Stimulated activated CD8-positive, alpha-beta memory T cell treated with anti-CD3 and anti-CD28 coated beads, Interleukin-4, amount 100 ng/mL, for 48 hours (primary cell): ENCODE results near the gene DNAH2.

Source experiments
- DNase-seq: peaks from one replicate; pipeline ENCODE4 v3.0.0-alpha.2; 2020

The DNAH2 gene

DNA sequence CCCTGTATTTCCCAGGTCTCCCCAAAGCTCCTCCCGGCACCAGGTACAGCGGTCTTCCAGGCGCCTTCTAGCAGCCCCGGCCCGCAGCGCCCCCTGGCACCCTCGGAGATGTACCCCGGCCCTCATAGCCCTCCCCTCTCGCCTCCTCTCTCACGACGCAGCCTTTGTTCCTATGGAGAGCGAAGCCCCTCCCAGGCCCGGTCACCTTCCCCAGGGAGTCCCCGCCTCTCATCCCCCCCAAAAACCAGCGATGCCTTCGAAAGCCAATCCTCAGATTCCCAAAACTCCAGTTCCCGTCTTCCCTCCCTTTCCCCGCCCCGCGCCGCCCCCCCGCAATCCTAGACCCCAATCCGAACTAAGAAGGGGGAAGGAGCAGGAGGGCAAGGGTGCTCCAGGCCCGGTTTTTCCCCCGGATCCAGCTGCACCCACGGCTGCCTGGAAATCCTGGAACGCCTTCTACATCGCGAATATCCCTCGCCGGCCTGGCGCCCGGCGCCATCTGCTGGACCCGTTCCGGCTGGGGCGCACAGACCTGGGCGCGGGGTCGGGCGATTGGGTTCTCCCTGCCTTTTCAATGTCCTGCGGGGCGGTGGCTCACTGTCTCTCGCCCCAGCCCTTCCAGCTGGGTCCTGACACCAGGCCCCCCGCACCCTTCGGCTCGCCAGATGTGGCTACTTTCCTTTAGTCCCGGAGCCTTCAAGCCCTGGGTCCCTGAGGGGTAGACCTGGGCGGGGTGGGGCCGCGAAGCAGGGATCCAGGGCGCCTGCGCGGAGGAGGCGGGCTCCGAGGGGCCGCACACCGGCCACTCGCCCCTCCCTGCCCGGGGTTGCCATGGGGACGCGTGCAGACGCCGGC lies at the start of gene DNAH2:
TSS of gene DNAH2 (plus strand) at position 844 of the 855 bp plus-strand sequence. CDS start 1,991 bp downstream, outside the sequence.
- DNase-seq, result peak; percentile 80

GRCh38 chr17:7668482-7668881 lies 49.1 kb upstream of the DNAH2 start:
- no peak for DNase-seq

- peak; percentile 78 for DNase-seq
Observed at GRCh38 chr17:7673239-7673638, 44.3 kb upstream of the DNAH2 start.

DNA sequence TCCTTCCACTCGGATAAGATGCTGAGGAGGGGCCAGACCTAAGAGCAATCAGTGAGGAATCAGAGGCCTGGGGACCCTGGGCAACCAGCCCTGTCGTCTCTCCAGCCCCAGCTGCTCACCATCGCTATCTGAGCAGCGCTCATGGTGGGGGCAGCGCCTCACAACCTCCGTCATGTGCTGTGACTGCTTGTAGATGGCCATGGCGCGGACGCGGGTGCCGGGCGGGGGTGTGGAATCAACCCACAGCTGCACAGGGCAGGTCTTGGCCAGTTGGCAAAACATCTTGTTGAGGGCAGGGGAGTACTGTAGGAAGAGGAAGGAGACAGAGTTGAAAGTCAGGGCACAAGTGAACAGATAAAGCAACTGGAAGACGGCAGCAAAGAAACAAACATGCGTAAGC lies 42.6 kb upstream of the DNAH2 start:
- DNase-seq, result no peak

- DNase-seq, result no peak
Observed at GRCh38 chr17:7676533-7676932, 41.0 kb upstream of the DNAH2 start.

DNA sequence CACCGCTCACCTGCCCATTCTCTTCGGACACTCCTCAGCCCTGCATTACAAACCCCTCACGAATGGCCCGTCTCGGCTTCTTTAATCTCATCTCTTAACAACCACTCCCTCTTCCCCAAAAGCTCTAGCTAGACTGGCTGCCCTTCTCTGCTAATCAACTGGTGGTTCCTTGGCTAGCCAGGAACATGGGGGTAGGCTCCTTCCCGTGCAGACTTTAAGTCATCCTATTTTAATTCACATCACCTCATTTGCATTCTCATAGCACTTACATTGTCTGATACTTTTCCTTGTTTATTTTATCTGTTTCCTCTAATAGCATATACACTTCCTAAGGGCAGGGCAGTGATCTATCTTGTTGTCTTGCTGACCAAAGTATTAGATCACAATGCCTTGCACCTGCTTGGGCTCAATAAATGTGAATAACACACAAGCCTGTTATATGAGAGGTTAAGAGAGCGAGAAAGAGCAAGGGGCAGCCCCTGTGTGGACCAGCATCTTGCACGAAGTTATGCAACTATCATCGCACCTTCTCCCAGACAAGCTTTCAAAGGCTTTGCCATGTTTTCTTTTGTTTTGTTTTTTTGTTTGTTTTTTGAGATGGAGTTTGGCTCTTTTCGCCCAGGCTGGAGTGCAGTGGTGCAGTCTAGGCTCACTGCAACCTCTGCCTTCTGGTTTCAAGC lies 40.0 kb upstream of the DNAH2 start:
- no peak for DNase-seq

GRCh38 chr17:7684851-7685532 lies 32.6 kb upstream of the DNAH2 start:
- DNase-seq, result no peak

- peak; percentile 93 for DNase-seq
Observed at GRCh38 chr17:7685533-7686221, 31.9 kb upstream of the DNAH2 start.

GRCh38 chr17:7686222-7687071 lies 31.1 kb upstream of the DNAH2 start:
- peak; percentile 84 for DNase-seq

- DNase-seq, result peak; percentile 89
Observed at GRCh38 chr17:7687072-7687907, 30.3 kb upstream of the DNAH2 start, which contains the start of gene TP53. Gene TP53, minus strand, starts transcription at chr17:7687490. Its CDS starts 10,896 bp downstream, at chr17:7676594.

DNA sequence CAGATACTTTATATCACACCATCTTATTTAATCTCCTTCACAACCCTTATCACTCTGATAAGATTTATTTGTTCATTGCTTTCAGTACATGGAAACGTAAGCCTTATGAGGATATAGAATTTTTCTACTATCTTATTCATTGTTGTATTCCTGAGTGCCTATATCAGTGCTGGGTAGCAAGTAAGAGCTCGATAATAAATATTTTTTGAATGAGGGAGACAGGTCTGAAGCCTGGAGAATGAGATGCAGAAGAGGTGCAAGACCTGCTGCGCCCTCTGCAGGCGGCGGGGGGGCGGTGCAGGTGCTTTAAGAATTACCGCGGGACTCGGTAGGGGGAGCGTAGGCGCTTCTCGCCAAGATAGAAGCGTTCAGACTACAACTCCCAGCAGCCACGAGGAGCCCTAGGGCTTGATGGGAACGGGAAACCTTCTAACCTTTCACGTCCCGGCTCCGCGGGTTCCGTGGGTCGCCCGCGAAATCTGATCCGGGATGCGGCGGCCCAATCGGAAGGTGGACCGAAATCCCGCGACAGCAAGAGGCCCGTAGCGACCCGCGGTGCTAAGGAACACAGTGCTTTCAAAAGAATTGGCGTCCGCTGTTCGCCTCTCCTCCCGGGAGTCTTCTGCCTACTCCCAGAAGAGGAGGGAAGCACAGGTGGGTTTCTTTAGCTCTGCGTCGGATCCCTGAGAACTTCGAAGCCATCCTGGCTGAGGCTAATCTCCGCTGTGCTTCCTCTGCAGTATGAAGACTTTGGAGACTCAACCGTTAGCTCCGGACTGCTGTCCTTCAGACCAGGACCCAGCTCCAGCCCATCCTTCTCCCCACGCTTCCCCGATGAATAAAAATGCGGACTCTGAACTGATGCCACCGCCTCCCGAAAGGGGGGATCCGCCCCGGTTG lies 29.4 kb upstream of the DNAH2 start, which contains the start of gene WRAP53:
TSS of gene WRAP53 (plus strand) at position 570 of the 900 bp plus-strand sequence. CDS start at position 742, 172 bp downstream.
- peak; percentile 98 for DNase-seq

DNA sequence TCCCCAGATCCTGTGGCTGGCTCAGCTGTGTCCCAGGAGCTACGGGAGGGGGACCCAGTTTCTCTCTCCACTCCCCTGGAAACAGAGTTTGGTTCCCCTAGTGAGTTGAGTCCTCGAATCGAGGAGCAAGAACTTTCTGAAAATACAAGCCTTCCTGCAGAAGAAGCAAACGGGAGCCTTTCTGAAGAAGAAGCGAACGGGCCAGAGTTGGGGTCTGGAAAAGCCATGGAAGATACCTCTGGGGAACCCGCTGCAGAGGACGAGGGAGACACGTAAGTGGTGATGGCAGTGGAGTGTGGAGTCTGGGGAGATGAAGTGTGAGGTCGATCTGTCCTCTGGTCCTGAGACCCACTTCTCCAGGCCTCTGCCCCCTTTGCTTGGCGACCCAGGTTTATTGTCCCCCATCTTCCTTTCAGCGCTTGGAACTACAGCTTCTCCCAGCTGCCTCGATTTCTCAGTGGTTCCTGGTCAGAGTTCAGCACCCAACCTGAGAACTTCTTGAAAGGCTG lies 28.7 kb upstream of the DNAH2 start:
- DNase-seq, result no peak

DNA sequence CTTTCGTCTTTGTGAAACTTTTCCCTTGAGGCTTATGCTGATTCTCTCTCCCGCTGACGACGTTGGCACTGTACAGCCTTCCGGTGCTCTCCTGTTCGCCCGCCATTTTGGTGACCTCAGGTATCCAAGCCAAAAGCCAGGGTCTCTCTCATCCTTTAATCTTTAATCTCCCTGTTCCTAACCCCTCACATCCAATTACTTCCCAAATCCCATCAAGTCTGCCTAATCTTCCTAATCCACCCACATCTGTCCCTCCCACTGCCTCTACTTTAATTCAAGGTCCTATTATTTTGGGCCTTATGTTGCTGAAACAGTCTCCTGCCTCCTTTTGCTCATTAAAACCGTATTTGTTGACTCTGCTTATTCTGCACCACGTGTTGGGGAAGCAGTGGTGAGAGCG lies 22.0 kb upstream of the DNAH2 start:
- no peak for DNase-seq

DNA sequence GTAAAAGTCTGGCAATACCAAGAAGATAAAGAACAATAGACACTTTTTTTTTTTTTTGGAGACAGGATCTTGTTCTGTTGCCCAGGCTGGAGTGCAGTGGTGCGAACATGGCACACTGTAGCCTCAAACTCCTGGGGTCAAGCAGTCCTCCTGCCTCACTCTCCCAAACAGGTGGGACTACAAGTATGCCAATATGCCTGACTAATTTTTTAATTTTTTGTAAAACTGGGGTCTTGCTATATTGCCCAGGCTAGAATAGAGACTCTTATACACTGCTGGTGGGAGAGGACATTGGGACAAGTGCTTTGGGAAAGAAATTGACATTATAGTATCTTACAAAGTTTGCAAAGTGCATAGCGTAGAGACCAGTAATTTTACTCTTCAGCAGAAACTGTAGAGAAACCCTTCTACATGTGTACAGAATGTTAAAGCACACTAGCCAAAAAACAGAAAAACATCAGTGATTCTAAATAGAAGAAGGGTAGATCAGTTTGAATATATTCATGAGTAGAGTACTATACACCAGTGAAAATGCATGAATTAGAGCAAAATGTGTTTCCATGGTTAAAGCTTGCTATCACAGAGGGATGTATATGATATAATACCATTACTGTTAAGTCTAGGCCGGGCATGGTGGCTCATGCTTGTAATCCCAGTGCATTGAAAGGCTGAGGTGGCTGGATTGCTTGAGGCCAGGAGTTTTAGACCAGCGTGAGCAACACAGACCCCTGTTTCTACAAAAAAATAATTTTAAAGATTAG lies 19.5 kb upstream of the DNAH2 start:
- DNase-seq, result no peak

DNA sequence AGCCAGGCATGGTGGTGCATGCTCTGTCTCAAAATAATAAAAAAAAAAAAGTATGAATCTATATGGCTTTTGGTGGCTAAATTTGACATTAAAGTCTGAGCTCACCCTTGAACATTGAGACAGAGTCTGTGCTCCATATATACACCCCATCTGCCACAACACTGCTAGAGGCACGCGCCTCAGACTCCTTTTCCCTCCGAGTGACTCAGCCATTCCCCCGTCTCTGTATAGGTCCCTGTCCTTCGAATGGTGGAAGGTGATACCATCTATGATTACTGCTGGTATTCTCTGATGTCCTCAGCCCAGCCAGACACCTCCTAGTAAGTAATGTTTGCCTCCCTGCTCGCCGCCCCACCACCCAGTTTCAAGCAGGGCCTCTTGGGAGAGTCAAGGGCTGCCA lies 17.0 kb upstream of the DNAH2 start:
- no peak for DNase-seq

- no peak for DNase-seq
Observed at GRCh38 chr17:7701681-7702080, 15.9 kb upstream of the DNAH2 start.

- DNase-seq, result no peak
Observed at GRCh38 chr17:7702776-7703175, 14.8 kb upstream of the DNAH2 start.

GRCh38 chr17:7703584-7704479 lies 13.7 kb upstream of the DNAH2 start:
- DNase-seq, result no peak
